Right atrium auricular region (tissue), 2 donors: ENCODE results near the gene ARL3. TPM values are rescaled to one million over a fixed set of nuclear protein-coding genes. Genes with fewer than 3 reads are reported as not detected.

ENCODE experiments used
- DNase-seq: peaks from one replicate; pipeline ENCODE4 v3.0.0-alpha.2; 2019; ENCODE audit warnings: low spot score
- H3K27ac ChIP-seq, 2 donors: fragments of 200-600 bp; sonication (generic); 1 replicate in 1 of 2; 2 replicates in 1 of 2; pipeline ENCODE4 v1.5.1; 2016 to 2019
- H3K27me3 ChIP-seq, 2 donors: fragments of 200-600 bp; sonication (generic); one replicate each; pipeline versions ENCODE4 v1.5.1 to v1.6.0; 2017 to 2019
- H3K36me3 ChIP-seq: fragments of 200-600 bp; sonication (generic); one replicate; pipeline ENCODE4 v1.5.1; 2016
- H3K4me1 ChIP-seq, 2 donors: fragments of 200-600 bp; sonication (generic); one replicate each; pipeline versions ENCODE4 v1.5.1 to v1.6.0; 2017 to 2019
- H3K4me3 ChIP-seq, 2 donors: fragments of 200-600 bp; sonication (generic); 1 replicate in 1 of 2; 2 replicates in 1 of 2; pipeline ENCODE4 v1.5.1; 2017 to 2019; ENCODE audit warnings: mild to moderate bottlenecking in 1 of 2, moderate library complexity in 1 of 2
- H3K9me3 ChIP-seq, 2 donors: fragments of 200-600 bp; sonication (generic); one replicate each; pipeline ENCODE4 v1.5.1; 2019
- total RNA-seq, 2 donors: library from RNA; depleted of rRNA; stranded (reverse); fragments of >200 nt; gene quantifications; one replicate each; pipeline ENCODE4 v1.1.0, GENCODE V29; 2016
- TF ChIP-seq, protein P1 (sequence below), 2 donors: fragments of 200-600 bp; sonication (generic); IDR thresholded peaks; one replicate each; pipeline ENCODE4 v1.5.1; 2019; ENCODE audit warnings: antibody characterized with exemption in 2 of 2

Gene ARL3
- total RNA-seq, 2 donors from 2014 or later: 5.7 to 6.4 TPM

DNA sequence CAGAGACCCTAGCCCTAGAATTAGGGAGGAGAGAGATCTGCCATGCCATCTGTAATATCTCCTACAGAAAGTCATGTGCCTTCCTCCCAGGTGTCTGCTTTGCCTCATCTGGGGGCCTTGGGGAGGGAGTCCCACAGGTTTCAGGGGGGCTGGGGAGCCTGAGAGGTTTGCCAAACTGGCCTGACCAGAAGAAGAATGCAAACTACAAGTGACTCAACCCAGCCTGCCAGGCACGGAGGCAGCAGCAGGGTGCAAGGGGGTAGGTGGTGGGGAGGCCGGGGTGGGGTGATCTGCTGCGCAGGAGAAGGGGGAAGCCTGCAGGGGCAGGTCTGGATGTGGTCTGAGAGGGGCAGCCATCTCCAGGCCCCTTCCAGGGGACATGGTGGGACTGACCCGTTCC, 79.5 kb downstream of the ARL3 start:
- H3K27ac ChIP-seq: peak overlapping the region in 1 of 2 donors; percentile 80
- H3K27me3 ChIP-seq: no peaks in the 10 kb centered on the region
- TF ChIP-seq, protein P1, sequence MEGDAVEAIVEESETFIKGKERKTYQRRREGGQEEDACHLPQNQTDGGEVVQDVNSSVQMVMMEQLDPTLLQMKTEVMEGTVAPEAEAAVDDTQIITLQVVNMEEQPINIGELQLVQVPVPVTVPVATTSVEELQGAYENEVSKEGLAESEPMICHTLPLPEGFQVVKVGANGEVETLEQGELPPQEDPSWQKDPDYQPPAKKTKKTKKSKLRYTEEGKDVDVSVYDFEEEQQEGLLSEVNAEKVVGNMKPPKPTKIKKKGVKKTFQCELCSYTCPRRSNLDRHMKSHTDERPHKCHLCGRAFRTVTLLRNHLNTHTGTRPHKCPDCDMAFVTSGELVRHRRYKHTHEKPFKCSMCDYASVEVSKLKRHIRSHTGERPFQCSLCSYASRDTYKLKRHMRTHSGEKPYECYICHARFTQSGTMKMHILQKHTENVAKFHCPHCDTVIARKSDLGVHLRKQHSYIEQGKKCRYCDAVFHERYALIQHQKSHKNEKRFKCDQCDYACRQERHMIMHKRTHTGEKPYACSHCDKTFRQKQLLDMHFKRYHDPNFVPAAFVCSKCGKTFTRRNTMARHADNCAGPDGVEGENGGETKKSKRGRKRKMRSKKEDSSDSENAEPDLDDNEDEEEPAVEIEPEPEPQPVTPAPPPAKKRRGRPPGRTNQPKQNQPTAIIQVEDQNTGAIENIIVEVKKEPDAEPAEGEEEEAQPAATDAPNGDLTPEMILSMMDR (IDR thresholded peaks at IDR 0.05): no peak
- no peak overlapping the region for H3K4me3 ChIP-seq
- no peak for DNase-seq
- no peaks in the 10 kb centered on the region for H3K36me3 ChIP-seq
- no peaks in the 10 kb centered on the region for H3K9me3 ChIP-seq
- peaks cover 0 to 50% of the 10 kb centered on the region in 2 donors for H3K4me1 ChIP-seq

DNA sequence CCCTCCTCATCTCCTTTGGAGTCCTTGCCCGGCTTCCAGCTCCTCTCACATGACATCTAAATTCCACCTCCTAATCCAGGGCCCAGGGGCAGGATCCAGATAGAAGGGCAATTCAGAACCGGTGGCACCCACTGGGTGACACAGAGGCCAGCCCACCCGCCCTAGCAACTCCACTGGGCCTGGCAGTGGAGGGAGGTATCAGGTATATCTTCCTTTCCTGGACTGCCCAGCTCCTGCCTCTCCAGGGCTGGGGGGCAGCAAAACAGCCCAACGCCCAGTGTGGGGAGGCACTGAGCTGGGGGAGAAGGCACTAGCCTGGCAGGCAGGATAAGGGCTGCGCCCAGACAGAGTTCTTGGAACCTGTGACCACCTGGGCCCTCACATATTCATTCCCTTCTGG, 80.3 kb downstream of the ARL3 start:
- no peak overlapping the region for H3K4me3 ChIP-seq
- H3K27me3 ChIP-seq: no peaks in the 10 kb centered on the region
- TF ChIP-seq, protein P1 (IDR thresholded peaks at IDR 0.05): no peak
- no peaks in the 10 kb centered on the region for H3K36me3 ChIP-seq
- DNase-seq: no peak
- peaks cover 0 to 59% of the 10 kb centered on the region in 2 donors for H3K4me1 ChIP-seq
- no peaks in the 10 kb centered on the region for H3K9me3 ChIP-seq
- peak overlapping the region; percentile 56 to 80 for H3K27ac ChIP-seq

DNA sequence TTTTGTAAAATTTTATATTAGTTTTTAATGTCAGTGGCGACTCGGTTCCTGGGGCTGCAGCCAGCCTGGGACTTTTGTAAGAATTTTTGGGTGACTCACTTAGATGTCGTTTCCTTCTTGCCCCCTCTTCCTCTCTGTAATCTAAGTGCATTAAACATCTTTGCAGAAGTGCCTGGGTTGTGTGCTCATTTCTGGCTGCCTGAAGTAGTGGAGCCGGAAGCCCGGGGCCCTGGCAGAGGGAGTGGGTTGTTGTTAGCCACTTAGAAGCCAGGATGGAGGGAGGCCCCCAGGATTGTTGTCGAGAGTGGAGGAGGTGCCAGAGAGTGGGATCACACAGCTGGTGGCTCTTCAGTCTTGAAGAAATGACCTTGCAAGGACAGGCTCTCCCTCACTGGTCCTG, 80.9 kb downstream of the ARL3 start:
- Histone ChIP-seq H3K27me3 (no peaks in the 10 kb centered on the region), H3K4me1 (peaks cover 0 to 64% of the 10 kb centered on the region in 2 donors), H3K27ac (peak overlapping the region; percentile 56 to 80), H3K4me3 (no peak overlapping the region), H3K9me3 (no peaks in the 10 kb centered on the region), H3K36me3 (no peaks in the 10 kb centered on the region)
- DNase-seq: no peak
- TF ChIP-seq, protein P1 (IDR thresholded peaks at IDR 0.05): no peak

DNA sequence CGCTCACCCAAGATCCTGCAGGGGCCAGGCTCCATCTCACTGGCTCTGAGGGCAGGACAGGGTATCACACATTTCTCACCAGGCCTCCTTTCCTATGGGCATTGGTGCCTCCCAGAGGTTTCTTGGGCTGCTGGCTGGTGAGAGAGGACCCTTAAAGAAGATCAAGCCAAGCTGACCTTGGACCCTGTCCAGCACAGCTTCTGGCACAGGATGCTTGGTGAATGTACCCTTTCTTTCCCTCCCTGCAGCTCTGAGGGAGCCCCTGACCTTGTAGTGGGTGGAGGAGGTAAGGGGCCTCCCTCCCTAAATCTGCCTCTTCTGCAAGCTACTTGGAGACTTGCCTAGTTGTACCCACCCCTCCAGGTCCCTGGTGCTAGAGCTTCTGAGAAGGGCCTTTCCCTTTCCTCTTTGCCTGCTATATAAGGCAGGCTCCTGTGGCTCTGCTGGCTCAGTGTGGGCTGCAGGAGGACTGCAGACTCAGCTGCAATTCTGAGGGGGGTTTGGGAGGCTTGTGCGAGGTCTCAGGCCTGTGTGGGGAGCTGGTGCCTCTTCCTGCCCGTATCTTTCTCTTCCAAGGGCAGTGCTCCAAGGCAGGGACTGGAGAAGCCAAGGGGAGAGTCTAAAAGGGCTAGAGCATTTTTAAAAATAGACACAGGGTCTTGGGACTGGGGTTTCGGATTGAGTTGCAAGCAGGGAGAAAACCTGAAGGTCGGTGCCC, 81.6 kb downstream of the ARL3 start:
- no peaks in the 10 kb centered on the region for H3K36me3 ChIP-seq
- no peak for DNase-seq
- H3K9me3 ChIP-seq: no peaks in the 10 kb centered on the region
- H3K4me3 ChIP-seq: no peak overlapping the region
- TF ChIP-seq, protein P1 (IDR thresholded peaks at IDR 0.05): no peak
- peak overlapping the region; percentile 56 to 80 for H3K27ac ChIP-seq
- H3K27me3 ChIP-seq: no peaks in the 10 kb centered on the region
- peaks cover 0 to 71% of the 10 kb centered on the region in 2 donors for H3K4me1 ChIP-seq

DNA sequence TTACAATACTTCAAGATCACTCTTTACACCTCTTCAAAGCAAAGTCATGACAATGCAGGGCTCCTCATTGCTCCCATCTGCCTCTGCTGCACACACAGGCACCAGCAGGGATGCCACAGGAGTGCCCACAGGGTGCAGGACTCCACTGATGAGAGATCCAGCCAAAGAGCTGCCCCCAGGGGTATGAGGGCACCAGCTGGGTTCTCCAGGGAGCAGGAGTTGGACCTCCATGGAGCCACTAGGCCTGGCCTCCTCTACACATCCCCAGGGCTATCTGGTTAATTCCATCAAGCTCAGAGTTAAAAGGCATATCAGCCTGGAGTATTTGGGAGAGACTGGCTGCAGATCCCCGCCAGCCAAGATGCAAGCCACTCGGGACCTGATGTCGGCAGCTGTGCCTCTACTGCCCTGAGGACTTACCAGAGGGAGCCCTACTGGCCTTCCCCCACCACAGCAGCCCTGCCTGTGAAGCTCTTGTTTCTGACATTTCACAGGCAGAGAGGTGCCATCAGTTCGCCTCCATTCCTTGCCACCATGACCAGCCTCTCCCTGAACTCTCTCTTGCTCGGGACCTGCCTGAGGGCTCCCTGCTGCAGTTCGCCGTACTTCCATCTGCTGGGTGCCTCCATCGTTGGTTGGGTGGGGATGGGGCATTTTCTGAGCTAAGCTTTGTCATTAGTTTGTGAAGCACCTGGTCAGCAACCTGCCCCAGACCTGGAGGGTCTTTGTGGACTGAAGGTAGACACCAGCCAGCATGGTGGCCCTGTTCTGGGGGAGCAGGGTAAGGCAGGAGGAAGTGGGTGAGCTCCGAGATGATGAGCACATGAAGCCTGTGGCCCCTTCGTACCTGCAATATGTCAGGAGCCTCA, 82.4 kb downstream of the ARL3 start:
- Histone ChIP-seq H3K4me1 (peaks cover 0 to 79% of the 10 kb centered on the region in 2 donors), H3K27me3 (no peaks in the 10 kb centered on the region), H3K9me3 (no peaks in the 10 kb centered on the region), H3K27ac (peak overlapping the region; percentile 56 to 80), H3K4me3 (no peak overlapping the region), H3K36me3 (no peaks in the 10 kb centered on the region)
- no peak for DNase-seq
- TF ChIP-seq, protein P1 (IDR thresholded peaks at IDR 0.05): no peak
